Tongue (tissue), 2 donors: Measurements from ENCODE around the gene GALNT4. TPM values are rescaled to one million over a fixed set of nuclear protein-coding genes. Genes with fewer than 3 reads are reported as not detected.

Source experiments
- DNase-seq: peaks from one replicate; pipeline ENCODE4 v3.0.0-alpha.2; 2015
- total RNA-seq: library from RNA; depleted of rRNA; stranded (reverse); fragments of >200 nt; gene quantifications from one replicate; pipeline ENCODE4 v1.2.3, GENCODE V29; 2014

Gene GALNT4
- total RNA-seq, 1 donor from 2014 or later = 8.4 TPM

- peak; percentile 75 for DNase-seq
These were observed 5.1 kb upstream of the GALNT4 start for GRCh38 chr12:89529738-89530137.

GRCh38 chr12:89528434-89528833 is 3.8 kb upstream of the GALNT4 start:
- DNase-seq = no peak

- DNase-seq = peak; percentile 87
These were observed 1.5 kb upstream of the GALNT4 start, which contains the start of gene POC1B for GRCh38 chr12:89525824-89526770. TSS of gene POC1B (minus strand) at chr12:89526047. CDS start at chr12:89525895, 152 bp downstream.

GRCh38 chr12:89525305-89525823 is 768 bp upstream of the GALNT4 start:
- DNase-seq = peak; percentile 54

GRCh38 chr12:89523843-89524540 is 604 bp downstream of the GALNT4 start:
- no peak for DNase-seq

GRCh38 chr12:89523393-89523792 is 1.2 kb downstream of the GALNT4 start:
- no peak for DNase-seq

- no peak for DNase-seq
These were observed 3.0 kb downstream of the GALNT4 start for GRCh38 chr12:89521364-89522223.

- no peak for DNase-seq
These were observed 6.9 kb downstream of the GALNT4 start for GRCh38 chr12:89517720-89518119.

- DNase-seq = no peak
These were observed 8.0 kb downstream of the GALNT4 start for GRCh38 chr12:89516633-89517032.

- no peak for DNase-seq
These were observed 9.8 kb downstream of the GALNT4 start for GRCh38 chr12:89514751-89515150.

GRCh38 chr12:89513544-89513943 is 11.1 kb downstream of the GALNT4 start:
- no peak for DNase-seq

- no peak for DNase-seq
These were observed 17.4 kb downstream of the GALNT4 start for GRCh38 chr12:89507015-89507824.

- no peak for DNase-seq
These were observed 18.5 kb downstream of the GALNT4 start for GRCh38 chr12:89506050-89506449.

- no peak for DNase-seq
These were observed 19.8 kb downstream of the GALNT4 start for GRCh38 chr12:89504560-89505346.

GRCh38 chr12:89501793-89502192 is 22.8 kb downstream of the GALNT4 start:
- no peak for DNase-seq

GRCh38 chr12:89499857-89500256 is 24.7 kb downstream of the GALNT4 start:
- no peak for DNase-seq

- no peak for DNase-seq
These were observed 27.1 kb downstream of the GALNT4 start for GRCh38 chr12:89497467-89497866.

- no peak for DNase-seq
These were observed 27.6 kb downstream of the GALNT4 start for GRCh38 chr12:89497005-89497404.

GRCh38 chr12:89494411-89495231 is 30.0 kb downstream of the GALNT4 start:
- no peak for DNase-seq
